Measurements from ENCODE around the gene TSPAN3.
A peak's percentile ranks its signal among the peaks of the same experiment; 100 is the strongest.

Gene TSPAN3

GRCh38 chr15:77002954-77003912 is 67.7 kb downstream of the TSPAN3 start:
- DNase-seq: peak; percentile 68

- peak; percentile 13 for DNase-seq
These were observed 68.5 kb downstream of the TSPAN3 start for GRCh38 chr15:77002436-77002835.

- DNase-seq: peak; percentile 7
These were observed 68.9 kb downstream of the TSPAN3 start for GRCh38 chr15:77001966-77002365.

- peak; percentile 8 for DNase-seq
These were observed 69.6 kb downstream of the TSPAN3 start for GRCh38 chr15:77001351-77001750.

GRCh38 chr15:76999996-77000395 is 70.9 kb downstream of the TSPAN3 start:
- peak; percentile 43 for DNase-seq

GRCh38 chr15:76998663-76999285 is 72.1 kb downstream of the TSPAN3 start:
- DNase-seq: peak; percentile 21

- peak; percentile 70 for DNase-seq
These were observed 74.1 kb downstream of the TSPAN3 start for GRCh38 chr15:76996526-76997401.

GRCh38 chr15:76996076-76996525 is 74.8 kb downstream of the TSPAN3 start:
- no peak for DNase-seq

- peak; percentile 61 for DNase-seq
These were observed 75.7 kb downstream of the TSPAN3 start, which contains the start of gene PSTPIP1 for GRCh38 chr15:76994971-76995945. Gene PSTPIP1, plus strand, starts transcription at chr15:76995126. Its CDS starts 448 bp downstream, at chr15:76995574.

GRCh38 chr15:76994496-76994895 is 76.4 kb downstream of the TSPAN3 start:
- no peak for DNase-seq

- DNase-seq: peak; percentile 57
These were observed 76.9 kb downstream of the TSPAN3 start for GRCh38 chr15:76994001-76994400.

GRCh38 chr15:76993114-76993725 is 77.7 kb downstream of the TSPAN3 start:
- DNase-seq: peak; percentile 2

GRCh38 chr15:76991741-76992645 is 78.9 kb downstream of the TSPAN3 start:
- no peak for DNase-seq

All from activated CD8-positive, alpha-beta memory T cell treated with anti-CD3 and anti-CD28 coated beads, Interleukin-2, amount 50 U/mL, for 4 hours (primary cell).